ENCODE data around the gene TBX10.

TBX10 gene

DNA sequence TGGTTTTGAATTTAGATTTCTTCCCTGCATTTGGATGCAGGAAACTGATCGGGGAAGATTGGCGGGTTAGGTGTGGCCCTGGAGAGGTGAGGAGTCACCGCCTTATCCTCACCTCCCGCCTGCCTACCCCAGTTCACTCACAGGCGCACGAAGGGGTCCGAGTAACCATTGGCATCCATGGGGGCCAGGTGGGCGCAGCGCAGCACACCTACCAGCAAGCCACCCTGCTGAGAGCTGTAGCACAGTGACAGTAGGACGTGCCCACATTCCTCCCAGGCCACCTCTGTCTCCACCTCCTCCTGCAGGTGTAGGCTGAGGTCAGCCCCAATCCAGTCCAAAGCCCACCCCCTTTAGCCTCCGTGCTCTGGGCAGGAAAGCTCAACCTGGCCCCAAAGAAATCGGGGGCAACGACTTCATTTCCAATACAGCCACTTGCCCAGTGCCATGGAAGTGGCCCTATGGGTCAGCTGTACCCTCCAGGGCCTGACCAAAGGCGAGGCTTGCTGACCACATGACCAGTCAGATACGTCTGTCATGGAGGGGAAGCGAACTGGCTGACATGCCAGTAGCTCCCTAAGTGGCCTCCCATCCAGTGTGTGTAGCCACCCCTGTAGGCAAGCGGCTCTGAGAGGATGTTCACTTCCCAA, 26.1 kb downstream of the TBX10 start:
- TF ChIP-seq, protein P1, sequence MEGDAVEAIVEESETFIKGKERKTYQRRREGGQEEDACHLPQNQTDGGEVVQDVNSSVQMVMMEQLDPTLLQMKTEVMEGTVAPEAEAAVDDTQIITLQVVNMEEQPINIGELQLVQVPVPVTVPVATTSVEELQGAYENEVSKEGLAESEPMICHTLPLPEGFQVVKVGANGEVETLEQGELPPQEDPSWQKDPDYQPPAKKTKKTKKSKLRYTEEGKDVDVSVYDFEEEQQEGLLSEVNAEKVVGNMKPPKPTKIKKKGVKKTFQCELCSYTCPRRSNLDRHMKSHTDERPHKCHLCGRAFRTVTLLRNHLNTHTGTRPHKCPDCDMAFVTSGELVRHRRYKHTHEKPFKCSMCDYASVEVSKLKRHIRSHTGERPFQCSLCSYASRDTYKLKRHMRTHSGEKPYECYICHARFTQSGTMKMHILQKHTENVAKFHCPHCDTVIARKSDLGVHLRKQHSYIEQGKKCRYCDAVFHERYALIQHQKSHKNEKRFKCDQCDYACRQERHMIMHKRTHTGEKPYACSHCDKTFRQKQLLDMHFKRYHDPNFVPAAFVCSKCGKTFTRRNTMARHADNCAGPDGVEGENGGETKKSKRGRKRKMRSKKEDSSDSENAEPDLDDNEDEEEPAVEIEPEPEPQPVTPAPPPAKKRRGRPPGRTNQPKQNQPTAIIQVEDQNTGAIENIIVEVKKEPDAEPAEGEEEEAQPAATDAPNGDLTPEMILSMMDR (IDR thresholded peaks at IDR 0.05) = no peak
- H3K4me3 ChIP-seq = peak overlapping the region; percentile 71
- DNase-seq (ENCODE audit: low spot score) = peak; percentile 72
- peak overlapping the region in 1 of 2 donors; percentile 70 for H3K27ac ChIP-seq

DNA sequence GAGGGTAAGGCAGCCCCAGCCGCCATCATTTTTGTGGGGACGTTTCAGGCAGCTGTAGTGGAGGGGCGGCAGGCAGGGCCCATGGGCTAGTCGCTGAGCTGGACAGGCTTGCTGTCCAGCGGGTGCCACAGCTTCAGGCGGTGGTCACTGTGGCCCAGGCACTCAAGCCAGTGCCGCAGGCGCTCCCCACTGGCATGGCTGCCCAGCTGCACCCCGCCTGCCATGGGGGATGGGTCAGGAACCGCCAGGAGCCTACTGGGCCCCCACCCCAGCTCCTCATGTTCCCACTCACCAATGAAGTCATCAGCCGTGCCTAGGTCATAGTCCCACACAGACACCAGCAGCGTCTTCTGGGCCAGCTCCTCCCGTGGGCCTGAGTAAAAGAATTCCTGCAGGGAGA, 26.8 kb downstream of the TBX10 start:
- DNase-seq (ENCODE audit: low spot score) = peak; percentile 70
- H3K27ac ChIP-seq = no peak overlapping the region
- H3K4me3 ChIP-seq = no peak overlapping the region
- TF ChIP-seq, protein P1 (IDR thresholded peaks at IDR 0.05) = no peak

DNA sequence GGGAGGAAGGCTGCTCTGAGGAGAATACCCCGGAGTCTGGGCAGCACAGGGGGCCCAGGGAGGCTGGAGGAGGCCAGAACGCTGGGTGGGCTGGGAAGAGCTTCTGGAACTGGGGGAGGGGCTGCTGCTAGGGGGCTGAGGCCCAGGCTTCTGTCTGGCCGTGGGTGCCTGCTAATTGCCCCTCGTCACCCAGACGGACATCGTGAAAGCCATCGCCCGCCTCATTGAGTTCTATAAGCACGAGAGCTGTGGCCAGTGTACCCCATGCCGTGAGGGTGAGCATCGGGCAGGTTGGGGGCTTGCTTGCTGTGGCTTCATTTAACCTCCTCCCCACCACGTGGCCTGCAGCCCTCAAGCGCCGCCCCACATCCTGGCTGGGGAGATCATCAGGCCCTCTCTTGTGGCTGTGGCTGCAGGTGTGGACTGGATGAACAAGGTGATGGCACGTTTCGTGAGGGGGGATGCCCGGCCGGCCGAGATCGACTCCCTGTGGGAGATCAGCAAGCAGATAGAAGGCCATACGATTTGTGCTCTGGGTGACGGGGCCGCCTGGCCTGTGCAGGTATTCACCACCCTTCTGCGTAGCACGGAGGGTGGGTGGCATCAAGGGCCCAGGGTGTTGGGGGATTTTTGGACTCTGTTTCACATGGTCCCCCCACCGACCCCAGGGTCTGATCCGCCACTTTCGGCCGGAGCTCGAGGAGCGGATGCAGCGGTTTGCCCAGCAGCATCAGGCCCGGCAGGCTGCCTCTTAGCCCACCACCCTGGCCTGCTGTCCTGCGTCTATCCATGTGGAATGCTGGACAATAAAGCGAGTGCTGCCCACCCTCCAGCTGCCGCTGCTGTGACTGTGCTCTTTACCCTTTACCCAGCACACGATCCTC, 27.6 kb downstream of the TBX10 start:
- H3K27ac ChIP-seq = no peak overlapping the region
- DNase-seq (ENCODE audit: low spot score) = no peak
- H3K4me3 ChIP-seq = no peak overlapping the region
- TF ChIP-seq, protein P1 (IDR thresholded peaks at IDR 0.05) = no peak

DNA sequence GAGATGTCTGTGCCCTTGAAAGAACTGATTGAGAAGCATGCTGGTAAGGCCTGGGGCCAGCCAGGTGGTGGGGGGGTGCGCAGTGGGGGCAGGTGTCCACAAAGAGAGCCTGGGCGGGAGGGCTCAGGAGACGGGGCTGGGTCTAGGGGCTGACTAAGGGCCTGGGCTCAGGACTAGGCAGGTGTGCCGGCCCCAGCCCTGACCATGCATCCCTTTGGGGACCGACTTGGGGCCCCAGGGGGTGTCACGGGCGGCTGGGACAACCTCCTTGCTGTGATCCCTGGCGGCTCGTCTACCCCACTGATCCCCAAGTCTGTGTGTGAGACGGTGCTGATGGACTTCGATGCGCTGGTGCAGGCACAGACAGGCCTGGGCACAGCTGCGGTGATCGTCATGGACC, 28.4 kb downstream of the TBX10 start:
- Histone ChIP-seq H3K27ac (no peak overlapping the region), H3K4me3 (no peak overlapping the region)
- DNase-seq (ENCODE audit: low spot score) = no peak
- TF ChIP-seq, protein P1 (IDR thresholded peaks at IDR 0.05) = no peak

DNA sequence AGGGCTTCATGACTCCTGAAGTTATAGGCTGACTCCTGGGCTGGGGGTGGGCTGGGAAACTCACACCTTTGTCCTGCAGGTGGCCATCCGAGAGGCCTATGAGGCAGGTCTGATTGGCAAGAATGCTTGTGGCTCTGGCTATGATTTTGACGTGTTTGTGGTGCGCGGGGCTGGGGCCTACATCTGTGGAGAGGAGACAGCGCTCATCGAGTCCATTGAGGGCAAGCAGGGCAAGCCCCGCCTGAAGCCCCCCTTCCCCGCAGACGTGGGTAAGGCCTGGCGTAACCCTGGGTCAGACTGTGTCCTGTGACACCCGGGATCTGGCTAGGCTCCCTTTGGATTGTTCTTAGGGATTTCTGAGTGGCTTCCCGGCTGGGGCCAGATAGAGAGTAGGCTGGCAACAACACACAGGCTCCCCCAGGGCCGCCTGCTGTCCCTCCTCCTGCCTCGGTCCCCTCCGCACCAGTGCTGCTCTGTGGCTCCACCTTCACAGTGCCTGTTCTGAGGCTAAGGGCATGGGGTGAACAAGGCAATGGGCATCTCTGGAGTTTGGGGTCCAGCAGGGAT, 29.2 kb downstream of the TBX10 start:
- Histone ChIP-seq H3K27ac (no peak overlapping the region), H3K4me3 (no peak overlapping the region)
- DNase-seq (ENCODE audit: low spot score) = no peak
- TF ChIP-seq, protein P1 (IDR thresholded peaks at IDR 0.05) = no peak

DNA sequence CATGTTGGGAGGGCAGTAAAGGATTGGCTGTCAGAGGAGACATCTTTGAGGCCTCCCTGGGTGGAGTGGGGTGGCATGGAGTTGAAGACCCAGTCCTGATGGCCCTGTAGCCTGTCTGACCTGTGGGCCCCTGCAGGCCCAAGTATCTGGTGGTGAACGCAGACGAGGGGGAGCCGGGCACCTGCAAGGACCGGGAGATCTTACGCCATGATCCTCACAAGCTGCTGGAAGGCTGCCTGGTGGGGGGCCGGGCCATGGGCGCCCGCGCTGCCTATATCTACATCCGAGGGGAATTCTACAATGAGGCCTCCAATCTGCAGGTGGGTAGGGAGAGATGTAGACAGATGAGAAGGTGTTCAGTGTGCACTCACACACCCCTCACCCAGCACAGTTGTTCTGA, 30.2 kb downstream of the TBX10 start:
- Histone ChIP-seq H3K4me3 (no peak overlapping the region), H3K27ac (no peak overlapping the region)
- TF ChIP-seq, protein P1 (IDR thresholded peaks at IDR 0.05) = no peak
- DNase-seq (ENCODE audit: low spot score) = no peak
